PC-3 (cell line): Measurements from ENCODE around the gene CDK14.

ENCODE experiments used
- EZH2 ChIP-seq: fragments of 300-600 bp; sonication (generic); IDR thresholded peaks from one replicate; pipeline ENCODE4 v1.6.1; 2017; ENCODE audit warnings: antibody characterized with exemption, mild to moderate bottlenecking, low read length; ENCODE audit not compliant: unreplicated experiment
- EZH2phosphoT487 ChIP-seq: fragments of 300-600 bp; sonication (generic); IDR thresholded peaks from 2 replicates; pipeline ENCODE4 v1.6.1; 2018; ENCODE audit warnings: mild to moderate bottlenecking, antibody characterized with exemption, low read length, borderline replicate concordance
- TF ChIP-seq, protein P1 (sequence below): fragments of 300-600 bp; sonication (generic); conservative IDR thresholded peaks from 2 replicates; pipeline ENCODE4 v1.5.1; 2017; ENCODE audit warnings: antibody characterized with exemption, low read depth, mild to moderate bottlenecking, low read length

DNA sequence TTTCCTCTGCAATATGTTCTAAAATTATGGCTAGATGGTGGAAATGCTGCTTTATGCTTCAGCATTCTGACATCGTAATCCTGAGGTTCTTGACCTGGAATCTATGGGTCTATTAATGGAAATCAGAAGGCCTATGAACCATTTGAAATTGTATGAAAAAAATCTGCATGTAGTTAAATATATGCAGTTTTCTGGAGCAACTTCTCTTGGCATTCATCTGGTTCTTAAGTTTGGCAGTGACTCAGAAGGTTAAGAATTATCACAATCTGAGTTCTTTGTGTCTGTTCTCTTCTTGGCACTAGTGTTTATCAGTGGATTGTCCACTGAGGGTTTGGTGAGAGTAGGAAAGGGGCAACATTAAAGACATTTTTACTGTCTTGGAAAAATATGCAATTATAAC, 597.0 kb downstream of the CDK14 start:
- TF ChIP-seq, protein P1, sequence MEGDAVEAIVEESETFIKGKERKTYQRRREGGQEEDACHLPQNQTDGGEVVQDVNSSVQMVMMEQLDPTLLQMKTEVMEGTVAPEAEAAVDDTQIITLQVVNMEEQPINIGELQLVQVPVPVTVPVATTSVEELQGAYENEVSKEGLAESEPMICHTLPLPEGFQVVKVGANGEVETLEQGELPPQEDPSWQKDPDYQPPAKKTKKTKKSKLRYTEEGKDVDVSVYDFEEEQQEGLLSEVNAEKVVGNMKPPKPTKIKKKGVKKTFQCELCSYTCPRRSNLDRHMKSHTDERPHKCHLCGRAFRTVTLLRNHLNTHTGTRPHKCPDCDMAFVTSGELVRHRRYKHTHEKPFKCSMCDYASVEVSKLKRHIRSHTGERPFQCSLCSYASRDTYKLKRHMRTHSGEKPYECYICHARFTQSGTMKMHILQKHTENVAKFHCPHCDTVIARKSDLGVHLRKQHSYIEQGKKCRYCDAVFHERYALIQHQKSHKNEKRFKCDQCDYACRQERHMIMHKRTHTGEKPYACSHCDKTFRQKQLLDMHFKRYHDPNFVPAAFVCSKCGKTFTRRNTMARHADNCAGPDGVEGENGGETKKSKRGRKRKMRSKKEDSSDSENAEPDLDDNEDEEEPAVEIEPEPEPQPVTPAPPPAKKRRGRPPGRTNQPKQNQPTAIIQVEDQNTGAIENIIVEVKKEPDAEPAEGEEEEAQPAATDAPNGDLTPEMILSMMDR: no peak
- TF ChIP-seq EZH2phosphoT487 (no peak), EZH2 (no peak)
